HG03378 (cell line): Measurements from ENCODE around the gene CYP4F3.
"Not testable (repeated sequence)": the region's sequence is repeated elsewhere in the genome, so short reads cannot be mapped to it uniquely, and the experiment has no call there.

ENCODE experiments used
- ATAC-seq: cut with Tn5 transposase; IDR thresholded peaks from one replicate; pipeline ENCODE4 v1.9.1; 2021; ENCODE audit warnings: mild to moderate bottlenecking, moderate library complexity; ENCODE audit not compliant: unreplicated experiment

The CYP4F3 gene

GRCh38 chr19:15640294-15640903 lies at the start of gene CYP4F3:
Gene CYP4F3, plus strand, starts transcription at chr19:15640897. Its CDS starts 519 bp downstream, at chr19:15641416.
- ATAC-seq: no peak

DNA sequence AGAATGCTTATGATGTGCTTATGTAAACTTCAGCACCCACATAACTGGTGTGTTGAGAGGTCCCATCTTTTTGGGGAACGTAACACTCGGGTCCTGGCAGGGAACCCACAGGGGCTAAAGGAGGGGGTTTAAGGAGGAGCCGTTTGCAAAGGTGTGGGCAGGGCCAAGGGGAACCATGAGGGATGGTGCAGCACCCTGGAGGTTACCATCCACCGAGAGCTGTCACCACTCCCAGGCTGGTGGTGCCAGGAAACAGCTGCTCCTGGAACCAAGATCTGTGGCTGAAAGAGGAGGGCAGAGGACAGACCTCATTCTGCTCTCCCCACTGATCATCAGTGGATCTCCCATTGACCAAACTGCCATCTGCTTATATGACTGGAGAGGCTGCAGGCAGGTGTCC lies 48.9 kb upstream of the CYP4F3 start:
- no peak for ATAC-seq

DNA sequence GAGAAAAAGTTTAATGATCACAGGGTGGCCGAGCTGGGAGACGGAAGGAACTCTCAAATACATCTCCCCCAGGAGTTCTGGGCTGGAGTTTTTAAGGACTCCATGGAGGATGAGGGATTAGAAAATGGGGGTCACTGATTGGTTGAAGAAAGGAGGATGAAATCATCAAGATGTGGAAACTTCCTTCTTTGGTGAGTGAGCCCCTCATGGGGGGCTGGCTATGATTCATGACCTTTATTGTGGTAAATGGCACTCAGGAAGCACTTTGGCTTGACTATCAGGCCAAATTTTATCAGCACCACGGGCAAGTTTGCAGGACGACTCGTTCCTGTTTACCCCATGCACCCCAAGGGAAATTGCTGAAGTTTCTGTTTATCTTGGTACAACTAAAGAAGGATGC lies 48.2 kb upstream of the CYP4F3 start:
- not testable (repeated sequence) for ATAC-seq

GRCh38 chr19:15593766-15594165 lies 46.9 kb upstream of the CYP4F3 start:
- not testable (repeated sequence) for ATAC-seq

DNA sequence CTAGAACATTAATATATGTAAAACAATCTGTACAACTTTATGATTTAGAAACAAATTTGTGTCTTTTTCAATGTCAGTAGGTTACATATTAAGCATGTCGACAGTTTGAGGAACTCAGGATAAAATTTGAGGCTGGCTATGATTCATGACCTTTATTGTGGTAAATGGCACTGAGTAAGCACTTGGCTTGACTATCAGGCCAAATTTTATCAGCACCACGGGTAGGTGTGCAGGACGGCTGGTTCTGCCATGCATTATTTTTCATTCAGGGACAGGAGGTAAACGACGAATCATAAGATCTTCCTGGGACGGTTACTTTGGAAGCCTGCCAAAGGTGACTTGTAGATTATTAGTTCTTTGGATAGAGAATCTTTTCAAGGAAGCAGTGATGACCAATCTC lies 45.6 kb upstream of the CYP4F3 start:
- no peak for ATAC-seq

GRCh38 chr19:15607978-15608925 lies 32.4 kb upstream of the CYP4F3 start:
- ATAC-seq: not testable (repeated sequence)

GRCh38 chr19:15609261-15609660 lies 31.4 kb upstream of the CYP4F3 start:
- no peak for ATAC-seq

DNA sequence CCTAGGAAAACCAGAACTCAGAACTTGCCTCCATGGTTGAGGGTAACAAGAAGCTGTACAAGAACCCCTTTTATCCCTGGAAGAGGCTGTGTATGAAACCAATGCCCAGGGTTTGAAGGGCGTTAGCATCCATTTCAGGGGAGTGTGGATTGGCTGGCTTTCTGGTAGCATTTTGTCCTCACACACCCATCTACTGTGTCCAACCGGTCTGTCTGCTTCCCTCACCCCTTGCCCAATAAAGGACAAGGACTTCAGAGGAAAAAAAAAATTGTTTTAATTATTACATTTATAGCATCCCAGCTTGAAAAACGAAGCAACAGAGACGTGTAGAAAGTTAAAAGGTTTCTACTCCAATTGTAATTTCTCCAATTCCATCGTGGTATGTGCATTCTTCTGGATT lies 28.4 kb upstream of the CYP4F3 start:
- no peak for ATAC-seq

- no peak for ATAC-seq
Measured at GRCh38 chr19:15613338-15613737, 27.4 kb upstream of the CYP4F3 start.

DNA sequence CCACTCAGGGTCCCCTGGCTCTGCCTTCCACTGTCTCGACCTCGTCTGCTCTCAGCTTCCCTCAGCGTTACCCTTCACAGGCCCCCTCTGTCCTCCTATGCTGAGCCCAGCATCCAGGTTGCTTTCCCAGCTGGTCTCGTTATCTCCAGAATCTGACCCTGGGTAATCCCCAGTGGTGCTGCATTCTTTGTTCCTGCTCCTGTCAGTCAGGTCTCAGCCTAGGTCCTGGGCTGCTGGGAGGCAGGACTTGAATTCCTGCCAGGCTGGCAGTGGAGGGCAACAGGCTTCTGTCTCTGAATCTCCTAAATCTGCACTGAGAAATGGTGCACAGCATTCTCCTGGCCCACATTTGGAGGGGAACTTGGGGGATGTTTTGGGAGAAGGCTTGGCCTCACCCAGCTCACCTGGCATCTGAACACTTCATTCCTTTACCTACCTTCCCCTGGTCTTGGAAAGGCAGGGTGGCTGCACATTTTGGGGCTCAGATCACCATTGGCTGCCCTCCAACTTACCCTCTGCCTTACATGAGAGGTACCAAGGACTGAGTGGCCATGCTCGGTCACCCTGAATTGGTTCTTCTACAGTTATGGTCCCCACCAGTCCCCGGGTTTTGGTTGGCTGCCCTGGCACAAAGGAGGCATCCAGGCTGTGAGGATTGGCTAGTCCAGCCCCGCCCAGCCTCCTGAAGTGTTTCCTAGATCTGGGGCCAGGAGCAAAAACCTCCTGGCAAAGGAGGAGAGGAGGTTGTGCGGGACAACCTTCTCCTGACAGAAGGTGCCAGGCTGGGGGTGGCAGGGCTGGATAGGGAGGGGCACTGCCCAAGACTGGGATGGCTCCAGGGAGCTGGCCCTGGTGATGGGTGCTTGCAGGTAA lies 26.0 kb upstream of the CYP4F3 start, which contains the start of gene CYP4F8:
Gene CYP4F8 (plus strand): TSS at position 712 of the 873 bp plus-strand sequence. CDS start 399 bp downstream, outside the sequence.
- no peak for ATAC-seq

DNA sequence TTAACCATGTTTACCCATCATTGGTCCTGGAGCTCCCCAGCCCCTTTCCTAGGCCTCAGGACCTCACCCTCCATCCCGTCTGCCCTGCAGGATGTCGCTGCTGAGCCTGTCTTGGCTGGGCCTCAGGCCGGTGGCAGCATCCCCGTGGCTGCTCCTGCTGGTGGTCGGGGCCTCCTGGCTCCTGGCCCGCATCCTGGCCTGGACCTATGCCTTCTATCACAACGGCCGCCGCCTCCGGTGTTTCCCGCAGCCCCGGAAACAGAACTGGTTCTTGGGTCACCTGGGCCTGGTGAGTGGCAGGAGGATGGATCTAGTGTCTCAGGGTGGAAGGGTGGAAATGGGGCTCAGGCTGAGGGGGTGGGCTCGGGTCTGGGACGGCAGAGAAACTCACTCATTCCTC lies 25.2 kb upstream of the CYP4F3 start:
- no peak for ATAC-seq

DNA sequence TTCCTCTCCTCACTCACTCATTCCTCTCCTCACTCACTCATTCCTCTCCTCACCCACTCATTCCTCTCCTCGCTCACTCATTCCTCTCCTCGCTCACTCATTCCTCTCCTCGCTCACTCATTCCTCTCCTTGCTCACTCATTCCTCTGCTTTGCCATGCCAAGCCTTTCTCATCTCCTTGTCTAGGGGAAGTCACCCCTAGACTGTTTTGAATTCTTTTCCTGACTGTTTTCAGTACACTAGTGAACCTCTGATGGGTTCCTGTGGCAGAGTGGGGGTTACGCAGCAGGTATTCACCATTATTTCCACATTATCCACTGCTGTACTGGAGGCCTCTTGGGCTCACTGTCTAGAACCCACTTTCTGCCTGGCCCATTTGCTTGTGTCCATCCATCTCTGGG lies 24.5 kb upstream of the CYP4F3 start:
- ATAC-seq: no peak

- no peak for ATAC-seq
Measured at GRCh38 chr19:15616627-15617270, 23.9 kb upstream of the CYP4F3 start.

DNA sequence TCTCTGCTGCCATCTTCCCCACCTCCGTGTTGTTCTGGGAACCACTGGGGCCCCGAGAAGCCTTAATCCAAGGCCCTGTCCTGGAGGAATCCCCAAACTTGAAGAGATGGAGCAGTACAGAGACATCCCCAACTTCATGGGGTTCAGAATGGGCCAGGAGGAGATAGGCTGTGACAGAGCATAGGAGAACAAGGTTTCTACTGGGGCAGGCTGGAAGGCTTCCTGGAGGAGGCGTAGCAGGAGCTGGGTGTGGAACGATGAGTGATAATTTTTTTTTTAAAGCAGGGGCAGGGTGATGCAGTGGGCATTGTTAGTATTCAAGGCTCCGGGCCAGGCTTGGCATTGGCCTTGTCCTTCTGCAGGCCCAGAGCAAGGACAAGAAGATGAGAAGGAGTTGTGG lies 22.4 kb upstream of the CYP4F3 start:
- no peak for ATAC-seq

GRCh38 chr19:15621801-15622200 lies 18.9 kb upstream of the CYP4F3 start:
- ATAC-seq: no peak

GRCh38 chr19:15622991-15623390 lies 17.7 kb upstream of the CYP4F3 start:
- ATAC-seq: no peak

- no peak for ATAC-seq
Measured at GRCh38 chr19:15623711-15624318, 16.9 kb upstream of the CYP4F3 start.

DNA sequence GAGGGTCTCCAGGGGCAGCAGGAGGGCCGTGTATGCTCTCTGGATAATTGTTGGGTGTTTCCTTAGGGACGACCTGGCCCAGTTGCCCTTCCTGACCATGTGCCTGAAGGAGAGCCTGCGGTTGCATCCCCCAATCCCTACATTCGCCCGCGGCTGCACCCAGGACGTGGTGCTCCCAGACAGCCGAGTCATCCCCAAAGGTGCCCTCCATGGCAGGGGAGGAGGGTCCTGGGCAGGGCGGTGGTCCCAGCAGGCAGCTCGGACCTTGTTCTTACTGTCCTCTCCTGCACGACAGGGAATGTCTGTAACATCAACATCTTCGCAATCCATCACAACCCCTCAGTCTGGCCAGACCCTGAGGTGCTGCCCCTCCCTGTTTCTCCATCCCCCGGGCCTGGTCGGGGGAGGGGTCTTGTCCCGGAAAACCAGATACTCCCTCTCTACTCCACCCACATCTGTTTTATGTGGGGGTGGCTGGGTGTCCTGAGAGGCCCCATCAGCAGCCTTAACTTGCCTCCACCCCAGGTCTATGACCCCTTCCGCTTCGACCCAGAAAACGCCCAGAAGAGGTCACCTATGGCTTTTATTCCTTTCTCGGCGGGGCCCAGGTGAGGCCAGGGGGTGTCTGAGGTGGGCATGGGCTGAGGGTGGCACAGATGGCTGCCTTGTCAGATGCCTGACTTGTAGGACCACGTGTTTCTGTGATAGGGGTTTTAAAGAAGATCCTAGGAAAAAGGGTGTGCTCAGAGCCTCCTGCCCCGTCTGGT lies 12.3 kb upstream of the CYP4F3 start:
- no peak for ATAC-seq
